NCI-H524 treated with DMSO at 0.1 percent for 48 hours (cell line): ENCODE results near the gene S100PBP.
A peak's percentile ranks its signal among the peaks of the same experiment; 100 is the strongest.

ENCODE experiments used
- DNase-seq: peaks from one replicate; lab custom pipeline; 2025; lab: John Stamatoyannopoulos, UW

The S100PBP gene

DNA sequence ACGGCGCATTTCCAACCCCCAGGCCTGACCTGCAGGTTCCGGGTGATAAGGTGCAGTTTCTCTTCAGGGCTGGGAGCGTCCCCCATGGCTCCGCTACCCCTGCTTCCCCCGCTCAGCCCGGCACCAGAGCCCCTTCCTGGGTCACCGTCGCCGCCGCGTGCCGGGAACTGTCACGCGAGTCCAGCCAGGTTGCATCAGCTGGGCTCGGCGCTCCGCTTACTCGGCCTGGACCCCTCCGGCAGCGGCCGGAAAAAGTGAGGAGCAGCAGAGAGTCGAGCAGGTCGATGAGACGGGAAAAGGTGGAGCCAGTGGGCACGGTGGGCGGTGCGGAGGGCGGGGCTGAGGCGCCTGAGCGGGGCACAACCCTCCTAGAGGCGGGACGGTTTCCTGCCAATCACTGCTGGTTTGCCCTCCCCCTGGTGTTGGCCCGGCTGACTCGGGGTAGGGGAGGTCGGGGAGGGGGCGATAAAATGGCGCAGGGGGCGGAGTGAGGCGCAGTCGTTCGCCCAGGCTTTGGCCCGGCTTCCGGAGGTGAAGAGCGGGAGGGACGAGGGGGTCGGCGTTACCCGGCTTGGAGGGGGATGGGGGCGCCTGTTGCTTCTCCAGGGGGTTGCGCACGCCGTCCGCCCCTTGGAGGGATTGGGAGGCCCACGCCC, at the start of gene S100PBP, which contains the start of gene YARS1:
Gene S100PBP, plus strand, starts transcription at position 495 of the 656 bp plus-strand sequence. CDS start 8,447 bp downstream, outside the sequence.
Gene YARS1, minus strand, starts transcription at position 200 of the 656 bp plus-strand sequence. Its CDS starts 114 bp downstream, at position 86.
- peak; percentile 90 for DNase-seq

DNA sequence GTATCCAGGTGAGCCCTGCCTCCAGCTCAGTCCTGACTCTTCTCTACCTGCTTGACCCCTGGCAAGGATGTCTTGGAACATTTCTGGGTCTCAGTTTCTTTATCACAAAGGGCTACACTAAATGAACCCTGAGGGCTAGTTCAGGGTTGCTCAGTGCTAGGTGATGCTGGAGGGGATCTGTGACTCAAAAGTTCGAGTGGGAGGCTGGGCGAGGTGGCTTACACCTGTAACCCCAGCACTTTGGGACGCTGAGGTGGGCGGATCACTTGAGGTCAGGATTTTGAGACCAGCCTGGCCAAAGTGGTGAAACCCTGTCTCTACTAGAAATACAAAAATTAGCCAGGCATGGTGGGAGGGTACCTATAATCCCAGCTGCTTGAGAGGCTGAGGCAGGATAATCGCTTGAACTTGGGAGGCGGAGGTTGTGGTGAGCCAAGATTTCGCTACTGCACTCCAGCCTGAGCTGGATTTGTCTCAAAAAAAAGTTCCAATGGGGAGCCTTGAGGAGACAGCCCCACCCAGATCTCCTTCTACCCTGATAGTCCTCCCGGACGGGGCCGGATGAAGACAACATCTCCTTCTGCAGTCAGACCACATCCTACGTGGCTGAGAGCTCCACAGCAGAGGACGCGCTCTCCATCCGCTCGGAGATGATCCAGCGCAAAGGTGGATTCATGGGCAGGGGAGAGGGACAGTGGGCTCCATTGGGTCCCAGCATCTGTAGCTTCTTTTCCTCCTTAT, 49.2 kb upstream of the S100PBP start:
- no peak for DNase-seq

DNA sequence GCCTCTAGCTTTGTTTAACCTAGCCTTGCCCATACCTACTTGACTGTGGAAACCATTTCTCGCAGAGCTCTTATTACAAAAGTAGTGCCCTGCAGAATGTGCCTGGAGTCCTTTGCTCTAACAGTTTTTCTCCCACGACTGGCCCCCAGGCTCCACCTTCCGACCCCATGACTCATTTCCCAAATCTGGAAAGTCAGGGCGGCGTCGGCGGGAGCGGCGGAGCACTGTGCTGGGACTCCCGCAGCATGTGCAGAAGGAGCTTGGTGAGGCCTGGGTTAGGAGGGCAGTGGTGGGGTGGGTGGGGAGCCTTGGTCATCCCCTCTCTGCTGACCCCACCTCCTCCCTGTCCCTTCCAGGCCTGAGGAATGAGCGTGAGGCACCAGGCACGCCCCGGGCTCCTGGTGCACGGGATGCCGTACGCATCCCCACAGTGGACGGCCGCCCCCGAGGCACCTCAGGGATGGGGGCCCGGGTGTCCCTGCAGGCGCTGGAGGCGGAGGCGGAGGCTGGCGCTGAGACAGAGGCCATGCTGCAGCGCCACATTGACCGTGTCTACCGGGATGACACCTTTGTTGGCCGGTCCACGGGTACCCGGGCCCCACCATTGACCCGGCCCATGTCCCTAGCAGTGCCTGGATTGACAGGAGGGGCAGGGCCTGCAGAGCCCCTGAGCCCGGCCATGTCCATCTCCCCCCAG, 47.8 kb upstream of the S100PBP start:
- DNase-seq, result no peak

DNA sequence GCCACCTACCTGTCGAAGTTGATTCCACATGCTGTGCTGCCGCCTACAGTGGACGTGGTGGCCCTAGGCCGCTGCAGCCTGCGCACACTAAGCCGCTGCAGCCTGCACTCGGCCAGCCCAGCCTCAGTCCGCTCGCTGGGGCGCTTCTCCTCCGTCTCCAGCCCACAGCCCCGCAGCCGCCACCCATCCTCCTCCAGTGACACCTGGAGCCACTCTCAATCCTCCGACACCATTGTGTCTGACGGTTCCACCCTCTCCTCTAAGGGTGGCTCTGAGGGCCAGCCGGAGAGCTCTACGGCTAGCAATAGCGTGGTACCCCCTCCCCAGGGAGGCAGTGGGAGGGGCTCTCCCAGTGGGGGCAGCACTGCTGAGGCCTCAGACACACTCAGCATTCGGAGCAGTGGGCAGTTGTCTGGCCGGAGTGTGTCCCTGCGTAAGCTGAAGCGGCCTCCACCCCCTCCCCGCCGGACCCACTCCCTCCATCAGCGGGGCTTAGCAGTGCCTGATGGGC, 47.2 kb upstream of the S100PBP start:
- DNase-seq, result no peak

DNA sequence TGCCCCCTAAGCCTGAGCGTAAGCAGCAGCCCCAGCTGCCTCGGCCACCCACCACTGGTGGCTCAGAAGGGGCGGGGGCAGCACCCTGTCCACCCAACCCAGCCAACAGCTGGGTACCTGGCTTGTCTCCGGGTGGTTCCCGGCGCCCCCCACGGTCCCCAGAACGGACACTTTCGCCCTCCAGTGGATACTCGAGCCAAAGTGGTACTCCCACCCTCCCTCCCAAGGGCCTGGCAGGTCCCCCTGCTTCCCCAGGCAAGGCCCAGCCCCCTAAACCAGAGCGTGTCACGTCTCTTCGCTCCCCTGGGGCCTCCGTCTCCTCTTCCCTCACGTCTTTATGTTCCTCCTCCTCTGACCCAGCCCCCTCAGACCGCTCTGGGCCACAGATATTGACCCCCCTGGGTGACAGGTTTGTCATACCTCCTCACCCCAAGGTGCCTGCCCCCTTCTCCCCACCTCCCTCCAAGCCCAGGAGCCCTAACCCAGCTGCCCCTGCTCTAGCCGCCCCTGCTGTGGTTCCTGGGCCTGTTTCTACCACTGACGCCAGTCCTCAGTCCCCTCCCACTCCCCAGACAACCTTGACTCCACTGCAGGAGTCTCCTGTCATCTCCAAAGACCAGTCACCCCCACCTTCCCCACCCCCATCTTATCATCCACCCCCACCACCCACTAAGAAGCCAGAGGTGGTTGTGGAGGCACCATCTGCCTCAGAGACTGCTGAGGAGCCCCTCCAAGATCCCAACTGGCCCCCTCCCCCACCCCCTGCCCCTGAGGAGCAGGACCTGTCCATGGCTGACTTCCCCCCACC, 46.5 kb upstream of the S100PBP start:
- DNase-seq, result no peak

DNA sequence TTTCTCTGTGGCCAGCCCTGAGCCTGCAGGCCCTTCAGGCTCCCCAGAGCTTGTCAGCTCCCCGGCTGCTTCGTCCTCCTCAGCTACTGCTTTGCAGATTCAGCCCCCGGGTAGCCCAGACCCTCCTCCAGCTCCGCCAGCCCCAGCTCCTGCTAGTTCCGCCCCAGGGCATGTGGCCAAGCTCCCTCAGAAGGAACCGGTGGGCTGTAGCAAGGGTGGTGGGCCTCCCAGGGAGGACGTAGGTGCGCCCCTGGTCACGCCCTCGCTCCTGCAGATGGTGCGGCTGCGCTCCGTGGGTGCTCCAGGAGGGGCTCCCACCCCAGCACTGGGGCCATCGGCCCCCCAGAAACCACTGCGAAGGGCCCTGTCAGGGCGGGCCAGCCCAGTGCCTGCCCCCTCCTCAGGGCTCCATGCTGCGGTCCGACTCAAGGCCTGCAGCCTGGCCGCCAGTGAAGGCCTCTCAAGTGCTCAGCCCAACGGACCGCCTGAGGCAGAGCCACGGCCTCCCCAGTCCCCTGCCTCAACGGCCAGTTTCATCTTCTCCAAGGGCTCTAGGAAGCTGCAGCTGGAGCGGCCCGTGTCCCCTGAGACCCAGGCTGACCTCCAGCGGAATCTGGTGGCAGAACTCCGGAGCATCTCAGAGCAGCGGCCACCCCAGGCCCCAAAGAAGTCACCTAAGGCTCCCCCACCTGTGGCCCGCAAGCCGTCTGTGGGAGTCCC, 45.7 kb upstream of the S100PBP start:
- no peak for DNase-seq

DNA sequence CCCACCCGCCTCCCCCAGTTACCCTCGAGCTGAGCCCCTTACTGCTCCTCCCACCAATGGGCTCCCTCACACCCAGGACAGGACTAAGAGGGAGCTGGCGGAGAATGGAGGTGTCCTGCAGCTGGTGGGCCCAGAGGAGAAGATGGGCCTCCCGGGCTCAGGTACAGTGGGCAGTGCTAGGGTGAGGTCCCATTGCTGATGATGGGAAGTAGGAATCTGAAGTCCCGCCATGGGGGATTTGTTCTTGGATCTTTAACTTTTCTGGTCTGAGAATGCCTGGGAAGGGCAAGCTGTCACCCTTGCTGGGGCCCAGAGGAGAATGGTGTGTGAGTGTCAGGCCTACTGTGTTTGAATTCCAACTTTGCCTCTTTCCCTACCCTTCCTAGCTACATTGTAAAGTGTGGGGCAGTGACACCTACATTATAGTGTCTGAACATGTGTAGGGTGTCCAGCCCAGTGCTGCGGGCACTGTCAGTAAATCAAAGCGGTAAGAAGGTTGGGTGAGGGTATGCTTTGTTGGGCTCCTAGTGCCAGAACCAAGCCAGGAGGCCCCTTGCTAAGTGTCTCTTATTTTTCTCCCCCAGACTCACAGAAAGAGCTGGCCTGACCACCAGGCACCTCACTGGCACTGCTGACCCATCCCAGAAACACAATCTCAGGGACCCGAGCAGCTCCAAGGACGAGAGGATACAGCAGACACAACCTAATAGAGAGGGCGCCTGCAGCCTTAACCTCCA, 45.0 kb upstream of the S100PBP start:
- DNase-seq, result no peak

DNA sequence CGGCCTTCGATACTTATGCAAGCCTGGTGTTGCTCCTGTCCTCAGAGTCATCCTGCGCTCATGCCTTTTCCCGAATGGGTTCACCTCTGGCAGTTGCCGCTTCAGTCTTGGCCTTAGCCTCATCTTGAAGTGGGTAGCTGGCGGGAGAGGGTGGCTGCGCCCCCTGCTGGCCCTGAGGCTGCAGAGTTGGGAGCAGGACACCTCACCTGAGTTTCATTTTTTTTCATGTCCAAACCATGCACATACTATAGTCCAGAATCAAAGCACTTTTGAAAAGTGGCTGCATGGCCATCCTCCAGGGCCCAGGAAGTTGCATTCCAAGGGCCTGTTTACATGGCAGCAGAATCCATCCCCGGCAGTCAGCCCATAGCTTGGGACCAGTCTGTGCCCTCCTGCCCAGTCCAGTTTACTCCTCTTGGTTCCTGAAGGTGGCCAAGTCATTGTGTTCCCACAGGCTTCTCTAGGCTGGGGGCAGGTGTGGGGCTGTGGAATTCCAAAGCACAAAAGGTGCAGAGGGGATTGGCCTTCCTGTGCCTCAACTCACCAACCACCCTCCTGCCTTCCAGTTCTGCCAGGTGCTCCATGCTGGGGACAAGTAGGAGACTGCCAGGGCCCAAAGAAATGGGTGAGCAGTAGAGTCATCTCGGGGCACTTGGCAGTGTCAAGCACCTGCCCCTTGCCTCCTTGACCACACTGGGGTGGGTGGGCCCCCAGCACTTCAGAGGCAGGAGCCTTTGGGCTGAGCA, 44.3 kb upstream of the S100PBP start:
- no peak for DNase-seq

DNA sequence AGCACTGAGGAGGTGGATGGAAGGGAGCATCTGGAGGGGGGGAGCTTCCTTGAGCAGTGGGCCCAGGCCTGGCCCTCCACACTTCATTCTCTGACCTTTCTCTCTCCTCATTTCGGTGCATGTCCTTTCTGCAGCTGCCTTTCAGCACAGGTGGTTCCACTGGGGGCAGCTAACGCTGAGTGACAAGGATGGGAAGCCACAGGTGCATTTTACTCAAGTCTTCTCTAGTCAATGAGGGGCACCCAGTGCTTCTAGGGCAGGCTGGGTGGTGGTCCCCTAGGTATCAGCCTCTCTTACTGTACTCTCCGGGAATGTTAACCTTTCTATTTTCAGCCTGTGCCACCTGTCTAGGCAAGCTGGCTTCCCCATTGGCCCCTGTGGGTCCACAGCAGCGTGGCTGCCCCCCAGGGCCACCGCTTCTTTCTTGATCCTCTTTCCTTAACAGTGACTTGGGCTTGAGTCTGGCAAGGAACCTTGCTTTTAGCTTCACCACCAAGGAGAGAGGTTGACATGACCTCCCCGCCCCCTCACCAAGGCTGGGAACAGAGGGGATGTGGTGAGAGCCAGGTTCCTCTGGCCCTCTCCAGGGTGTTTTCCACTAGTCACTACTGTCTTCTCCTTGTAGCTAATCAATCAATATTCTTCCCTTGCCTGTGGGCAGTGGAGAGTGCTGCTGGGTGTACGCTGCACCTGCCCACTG, 43.5 kb upstream of the S100PBP start:
- no peak for DNase-seq

DNA sequence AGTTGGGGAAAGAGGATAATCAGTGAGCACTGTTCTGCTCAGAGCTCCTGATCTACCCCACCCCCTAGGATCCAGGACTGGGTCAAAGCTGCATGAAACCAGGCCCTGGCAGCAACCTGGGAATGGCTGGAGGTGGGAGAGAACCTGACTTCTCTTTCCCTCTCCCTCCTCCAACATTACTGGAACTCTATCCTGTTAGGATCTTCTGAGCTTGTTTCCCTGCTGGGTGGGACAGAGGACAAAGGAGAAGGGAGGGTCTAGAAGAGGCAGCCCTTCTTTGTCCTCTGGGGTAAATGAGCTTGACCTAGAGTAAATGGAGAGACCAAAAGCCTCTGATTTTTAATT, 43.0 kb upstream of the S100PBP start:
- DNase-seq, result no peak

DNA sequence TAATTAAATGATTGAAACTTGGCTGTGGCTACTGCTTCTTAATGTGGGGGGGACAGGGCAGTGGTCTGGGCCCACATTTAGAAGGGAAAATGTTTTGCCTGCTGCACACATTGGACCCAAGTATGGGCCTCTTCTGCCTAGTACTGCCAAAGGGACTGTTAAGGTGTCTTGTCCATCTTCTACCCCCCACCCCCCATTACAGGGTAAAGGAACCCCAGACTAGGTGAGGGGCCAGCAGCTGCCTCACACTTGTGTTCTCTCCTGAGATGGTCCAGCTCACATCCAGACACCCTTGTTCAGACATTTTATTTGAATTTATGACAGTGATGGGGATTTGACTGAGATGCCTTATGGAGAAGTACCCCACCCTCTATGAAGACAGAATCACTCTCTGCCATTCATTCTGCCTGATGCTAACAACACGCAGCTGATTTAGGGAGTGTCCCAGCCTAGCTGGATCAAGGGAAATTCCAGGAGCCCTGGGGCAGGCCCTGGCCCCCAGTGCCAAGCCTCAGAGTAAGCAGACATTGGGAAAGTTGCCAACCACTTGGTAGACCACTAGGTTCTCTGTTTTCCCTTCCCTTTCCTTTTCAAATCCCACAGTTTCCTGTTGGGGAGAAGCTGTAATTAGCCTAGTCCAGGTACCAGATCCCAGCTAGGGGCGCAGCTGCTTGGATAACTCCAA, 42.4 kb upstream of the S100PBP start:
- no peak for DNase-seq

DNA sequence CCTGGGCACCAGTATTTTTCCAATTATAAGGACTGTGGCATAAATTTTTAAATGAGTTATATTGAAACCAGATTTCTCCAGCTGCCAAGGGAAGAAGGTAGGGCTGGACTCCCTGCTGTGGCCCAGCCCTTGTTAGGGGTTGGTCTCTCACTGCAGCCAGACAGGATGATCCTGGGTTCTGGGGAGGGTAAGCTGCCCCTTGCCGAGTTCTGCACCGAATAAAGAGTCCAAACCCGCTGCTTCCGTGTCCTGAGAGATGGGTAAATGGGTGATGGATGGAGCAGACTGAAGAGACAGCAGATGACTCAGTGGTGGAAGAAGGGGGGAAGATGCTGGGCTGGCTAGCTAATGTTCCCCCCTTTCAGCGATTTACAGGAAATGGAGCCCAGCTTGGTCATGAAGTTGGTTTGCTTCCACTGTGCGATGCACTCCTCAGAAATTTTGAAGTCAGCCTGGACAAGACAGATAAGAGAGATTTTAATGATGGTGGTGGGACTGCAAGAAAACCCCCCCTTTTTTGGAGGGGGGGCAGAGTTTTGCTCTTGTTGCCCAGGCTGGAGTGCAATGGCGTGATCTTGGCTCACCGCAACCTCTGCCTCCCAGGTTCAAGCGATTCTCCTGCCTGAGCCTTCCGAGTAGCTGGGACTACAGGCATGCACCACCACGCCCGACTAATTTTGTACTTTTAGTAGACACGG, 41.7 kb upstream of the S100PBP start:
- DNase-seq, result no peak

DNA sequence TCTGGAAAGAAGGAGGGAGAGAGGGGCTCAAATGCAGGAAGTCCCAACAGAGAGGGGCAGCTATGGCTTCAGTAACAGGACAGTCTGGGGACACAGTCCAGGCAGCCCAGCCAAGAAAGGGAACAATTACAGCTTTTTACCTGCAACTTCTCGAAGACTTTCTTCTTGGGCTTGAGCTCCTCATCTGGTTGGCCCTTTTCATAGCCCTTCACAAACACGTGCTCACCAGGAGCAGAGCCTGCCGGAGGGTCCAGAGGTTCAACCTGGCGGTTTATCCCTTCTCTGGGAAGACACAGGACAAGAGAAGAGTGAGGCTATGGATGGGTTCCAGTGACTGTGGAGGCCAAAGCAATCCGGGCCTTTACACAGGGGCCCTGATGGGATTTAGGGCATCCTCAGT, 38.2 kb upstream of the S100PBP start:
- no peak for DNase-seq

DNA sequence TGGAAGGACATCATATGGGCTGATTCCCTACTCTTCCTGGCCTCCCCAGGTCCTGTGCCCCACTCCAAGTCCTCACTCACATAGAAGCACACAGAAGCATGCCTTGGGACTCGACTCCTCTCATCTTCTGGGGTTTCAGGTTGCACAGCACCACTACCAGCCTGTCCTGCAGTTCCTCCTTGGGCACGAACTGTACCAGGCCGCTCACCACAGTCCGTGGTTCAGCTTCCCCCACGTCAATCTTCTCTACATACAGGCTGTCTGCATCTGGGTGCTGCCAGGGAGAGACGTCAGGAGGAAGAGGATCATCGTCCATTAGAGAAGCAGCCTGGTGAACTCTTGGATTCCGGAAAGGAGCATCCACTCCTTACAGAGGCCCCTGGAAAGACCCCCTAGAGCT, 37.4 kb upstream of the S100PBP start:
- no peak for DNase-seq

DNA sequence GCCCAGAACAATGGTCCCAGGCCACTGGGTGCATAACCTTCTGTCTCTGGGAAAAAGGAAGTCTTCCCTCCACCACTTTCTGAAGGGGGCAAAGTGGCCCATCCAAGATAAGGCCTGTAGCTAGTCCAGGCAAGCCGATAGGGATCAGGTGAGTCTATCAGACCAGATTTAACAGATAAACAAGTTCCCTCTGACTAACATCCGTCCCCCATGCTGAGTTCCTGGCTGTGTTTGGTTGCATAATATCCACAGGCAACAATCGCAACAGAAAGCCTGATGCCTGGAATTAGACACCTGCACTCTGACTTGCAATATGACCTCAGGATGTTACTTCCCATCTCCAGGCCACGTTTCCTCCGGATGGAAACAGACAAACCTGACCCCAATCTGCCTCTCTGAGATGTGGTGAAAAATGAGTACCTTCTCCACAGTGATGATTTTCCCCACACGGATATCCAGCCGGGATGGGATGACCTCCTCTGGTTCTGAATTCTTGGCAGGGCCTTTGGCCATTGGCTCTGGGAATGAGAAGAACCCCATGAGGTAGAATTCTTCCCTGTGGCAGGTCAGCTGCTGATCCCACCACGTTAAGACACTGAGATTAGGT, 36.7 kb upstream of the S100PBP start:
- no peak for DNase-seq

DNA sequence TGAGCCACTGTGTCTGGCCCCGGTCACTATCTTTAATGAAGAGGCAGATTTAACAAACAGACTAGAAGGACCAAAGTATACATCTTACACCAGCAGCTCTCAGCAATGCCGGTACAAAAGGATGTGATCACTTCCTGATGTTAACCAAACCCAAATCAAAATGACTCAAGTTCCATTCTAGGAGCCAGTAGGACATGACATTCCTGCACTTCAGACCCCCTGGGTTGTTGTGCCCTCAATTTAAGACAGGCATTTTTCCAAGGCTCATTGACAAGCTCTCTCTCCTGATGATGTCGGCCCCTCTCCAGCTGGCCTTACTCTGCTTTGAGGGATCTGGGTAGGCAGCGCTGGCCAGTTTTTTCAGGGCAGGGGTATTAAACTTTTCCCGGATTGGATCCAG, 35.4 kb upstream of the S100PBP start:
- no peak for DNase-seq

DNA sequence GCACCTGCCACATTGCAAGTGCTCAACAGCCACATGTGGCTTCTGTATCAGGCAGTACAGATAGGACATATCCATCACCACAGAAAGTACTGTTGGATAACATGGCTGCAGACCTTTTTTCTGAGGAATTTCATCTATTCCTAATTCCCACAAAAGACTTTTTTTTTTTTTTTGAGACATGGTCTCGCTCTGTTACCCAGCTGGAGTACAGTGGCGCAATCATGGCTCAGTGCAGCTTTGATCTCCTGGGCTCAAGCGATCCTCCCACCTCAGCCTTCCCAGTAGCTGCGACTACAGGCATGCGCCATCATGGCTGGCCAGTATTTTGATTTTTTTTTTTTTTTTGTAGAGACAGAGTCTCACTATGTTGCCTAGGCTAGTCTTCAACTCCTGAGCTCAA, 33.6 kb upstream of the S100PBP start:
- no peak for DNase-seq

DNA sequence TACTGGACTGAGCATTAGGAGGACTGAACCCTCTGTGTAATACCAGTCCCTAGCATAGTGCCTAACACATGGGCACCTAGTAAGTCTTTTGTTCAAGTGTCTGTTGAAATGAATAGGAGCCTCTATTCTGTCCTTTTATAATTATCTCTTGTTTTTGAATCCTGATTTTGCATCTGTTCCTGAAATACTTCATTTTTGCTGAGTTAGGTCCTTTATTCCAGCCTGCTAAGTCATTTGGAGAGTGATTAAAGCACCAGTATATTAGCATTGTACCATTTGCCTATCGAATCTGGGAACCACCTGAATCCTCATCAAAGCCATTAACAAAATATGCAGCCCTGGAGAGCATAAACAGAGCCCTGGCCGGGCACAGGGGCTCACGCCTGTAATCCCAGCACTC, 32.6 kb upstream of the S100PBP start:
- DNase-seq, result no peak
